Fibroblast of skin of left quadriceps (primary cell): ENCODE measurements around the gene NOTCH3.
A peak's percentile ranks its signal among the peaks of the same experiment; 100 is the strongest.

Experiments used
- DNase-seq, 2 experiments: peaks; one replicate each; pipeline ENCODE4 v3.0.0-alpha.2; 2013; ENCODE audit warnings: low read depth in 2 of 2

The NOTCH3 gene

GRCh38 chr19:15161028-15161984 lies 39.5 kb downstream of the NOTCH3 start:
- no peak for DNase-seq

DNA sequence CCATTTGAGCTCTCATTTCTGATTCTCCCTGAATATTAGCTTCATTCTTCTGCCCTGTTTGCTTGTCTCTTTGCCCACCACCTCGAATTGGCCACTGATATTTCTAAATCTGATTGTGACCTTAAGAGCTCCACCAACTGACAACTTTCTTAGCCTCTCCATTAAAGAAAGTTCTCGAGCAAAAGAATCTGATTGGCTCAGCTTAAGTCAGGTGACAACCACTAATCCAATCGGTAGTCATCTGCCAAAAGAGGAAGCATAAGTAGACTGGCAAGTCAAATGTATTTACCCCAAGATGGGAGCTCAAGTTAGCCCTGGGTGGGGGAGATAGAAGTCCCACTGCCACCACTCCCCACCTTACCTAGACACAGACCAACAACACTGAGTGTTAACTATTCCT lies 41.5 kb downstream of the NOTCH3 start:
- DNase-seq: no peak

DNA sequence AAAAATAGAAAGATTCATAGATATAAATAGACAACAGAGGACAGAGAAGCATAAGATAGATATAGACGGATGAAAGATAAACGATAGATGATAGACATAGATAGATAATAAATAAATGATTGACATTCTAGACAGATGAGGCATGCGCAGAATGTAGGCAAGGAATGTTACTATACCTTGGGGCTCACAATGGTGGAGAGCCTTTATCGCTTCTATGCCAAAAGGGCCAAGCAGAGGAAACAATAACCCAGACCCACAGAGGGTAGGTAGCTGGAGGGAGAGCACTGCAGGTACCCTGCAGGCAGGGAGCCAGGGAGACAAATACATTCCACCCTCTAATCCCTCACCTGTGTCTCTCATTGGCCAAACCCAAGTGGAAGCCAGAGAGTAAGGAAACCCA lies 44.4 kb downstream of the NOTCH3 start:
- no peak for DNase-seq

DNA sequence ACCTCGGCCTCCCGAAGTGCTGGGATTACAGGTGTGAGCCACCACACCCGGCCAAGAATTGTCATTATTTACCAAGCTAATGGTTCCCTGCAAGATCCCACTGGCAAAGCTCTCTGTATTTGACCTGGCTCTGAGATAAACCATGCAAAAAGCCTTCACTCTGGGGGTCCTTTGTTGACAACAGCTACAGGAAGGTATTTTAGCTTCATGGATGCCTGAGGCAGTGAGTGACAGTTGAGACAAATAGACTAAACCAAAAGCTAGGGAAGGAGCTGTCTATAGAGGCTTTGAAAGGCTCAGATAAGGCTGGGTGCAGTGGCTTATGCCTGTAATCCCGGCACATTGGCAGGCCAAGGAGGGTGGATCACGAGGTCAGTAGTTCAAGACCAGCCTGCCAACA lies 45.5 kb downstream of the NOTCH3 start:
- no peak for DNase-seq

DNA sequence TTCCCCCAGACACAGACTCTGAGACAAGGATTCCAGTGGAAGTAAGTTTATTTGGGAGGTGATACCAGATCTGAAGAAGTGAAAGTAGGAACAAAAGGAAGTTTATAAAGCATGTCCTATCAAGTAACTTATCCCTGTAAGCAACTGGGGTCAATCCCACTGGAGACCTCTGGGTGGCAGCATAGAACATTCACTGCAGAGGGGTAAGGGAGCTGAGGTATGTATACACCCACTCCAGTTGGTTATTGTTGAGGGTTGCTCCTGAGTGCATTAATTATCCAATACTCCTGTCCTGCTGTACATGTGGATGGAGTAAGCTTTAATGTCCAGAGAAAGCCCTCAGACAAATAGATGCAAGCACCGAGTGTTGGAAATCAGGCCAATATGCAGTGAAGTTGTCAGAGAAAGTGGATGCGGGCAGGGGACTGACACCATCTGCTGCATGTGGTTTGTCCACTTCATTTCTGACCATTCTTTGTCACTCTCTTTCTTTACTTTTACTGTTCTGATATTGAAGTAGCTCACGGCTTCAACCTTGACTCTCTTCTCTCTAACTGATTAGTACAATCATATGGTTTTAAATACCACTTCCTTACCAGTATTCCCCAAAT lies 46.7 kb downstream of the NOTCH3 start:
- no peak for DNase-seq

GRCh38 chr19:15149737-15150136 lies 51.1 kb downstream of the NOTCH3 start:
- no peak for DNase-seq

GRCh38 chr19:15147090-15147489 lies 53.7 kb downstream of the NOTCH3 start:
- DNase-seq: no peak

GRCh38 chr19:15144046-15144646 lies 56.6 kb downstream of the NOTCH3 start:
- DNase-seq: no peak

DNA sequence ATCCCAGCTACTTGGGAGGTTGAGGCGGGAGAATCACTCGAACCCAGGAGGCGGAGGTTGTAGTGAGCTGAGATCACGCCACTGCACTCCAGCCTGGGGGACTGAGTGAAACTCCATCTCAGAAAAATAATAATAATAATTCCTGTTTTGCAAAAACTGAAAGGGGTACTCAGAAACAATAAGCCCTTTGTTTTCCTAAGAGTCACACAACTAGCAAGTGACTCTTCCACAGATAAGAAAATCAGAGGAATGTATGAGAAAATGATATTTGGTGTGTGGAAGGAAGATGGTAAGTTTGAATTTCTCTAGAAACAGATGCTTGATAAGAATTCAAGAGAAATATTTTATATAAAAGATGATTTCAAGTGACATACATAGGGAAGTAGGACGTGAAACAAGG lies 58.5 kb downstream of the NOTCH3 start:
- no peak for DNase-seq

- DNase-seq: no peak
Measured at GRCh38 chr19:15141143-15141542, 59.7 kb downstream of the NOTCH3 start.

DNA sequence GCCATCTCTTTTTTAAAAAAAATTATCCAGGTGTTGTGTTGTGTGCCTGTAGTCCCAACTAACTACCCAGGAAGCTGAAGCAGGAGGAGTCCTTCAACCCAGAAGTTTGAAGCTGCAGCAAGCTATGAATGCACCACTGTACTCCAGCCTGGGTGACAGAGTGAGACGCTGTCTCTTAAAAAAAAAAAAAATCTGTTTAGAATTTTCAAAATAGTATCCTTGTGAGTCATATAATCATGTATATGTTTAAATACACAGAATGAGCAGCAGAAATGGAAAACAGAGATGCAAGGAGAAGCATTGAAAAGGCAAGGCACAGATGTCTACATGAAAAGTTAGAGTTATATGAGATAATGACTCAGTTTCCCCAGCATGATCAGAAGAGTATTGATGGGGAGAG lies 62.4 kb downstream of the NOTCH3 start:
- no peak for DNase-seq

- no peak for DNase-seq
Measured at GRCh38 chr19:15137777-15138176, 63.0 kb downstream of the NOTCH3 start.

DNA sequence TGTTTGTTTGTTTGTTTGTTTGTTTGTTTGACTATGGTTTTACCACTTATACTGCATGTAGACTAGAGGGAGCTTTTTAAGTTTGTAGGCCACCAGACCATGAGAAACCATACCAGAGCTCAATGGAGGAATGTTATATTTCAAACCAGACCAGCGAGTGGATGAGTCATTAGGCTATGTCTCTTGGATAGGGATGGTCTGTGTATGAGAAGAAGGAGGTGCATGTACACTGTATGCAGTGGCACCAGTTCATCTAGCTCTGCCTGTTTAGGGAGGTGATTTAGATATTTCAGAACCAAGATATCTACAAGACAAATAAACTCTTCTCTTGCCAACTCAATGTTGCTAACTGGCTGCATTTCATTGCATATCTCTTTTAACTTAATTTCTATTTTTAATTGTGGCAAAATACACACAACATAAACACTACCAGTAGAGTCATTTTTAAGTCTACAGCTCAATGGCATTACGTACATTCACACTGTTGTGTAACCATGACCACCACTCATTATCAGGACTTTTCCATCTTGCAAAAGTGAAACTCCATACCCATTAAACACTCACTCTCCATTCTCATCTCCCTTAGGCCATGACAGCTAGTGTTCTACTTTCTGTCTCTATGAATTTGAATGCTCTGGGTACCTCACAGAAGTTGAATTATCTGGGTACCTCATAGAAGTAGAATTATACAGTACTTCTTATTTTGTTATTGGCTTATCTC lies 64.4 kb downstream of the NOTCH3 start:
- DNase-seq: no peak

DNA sequence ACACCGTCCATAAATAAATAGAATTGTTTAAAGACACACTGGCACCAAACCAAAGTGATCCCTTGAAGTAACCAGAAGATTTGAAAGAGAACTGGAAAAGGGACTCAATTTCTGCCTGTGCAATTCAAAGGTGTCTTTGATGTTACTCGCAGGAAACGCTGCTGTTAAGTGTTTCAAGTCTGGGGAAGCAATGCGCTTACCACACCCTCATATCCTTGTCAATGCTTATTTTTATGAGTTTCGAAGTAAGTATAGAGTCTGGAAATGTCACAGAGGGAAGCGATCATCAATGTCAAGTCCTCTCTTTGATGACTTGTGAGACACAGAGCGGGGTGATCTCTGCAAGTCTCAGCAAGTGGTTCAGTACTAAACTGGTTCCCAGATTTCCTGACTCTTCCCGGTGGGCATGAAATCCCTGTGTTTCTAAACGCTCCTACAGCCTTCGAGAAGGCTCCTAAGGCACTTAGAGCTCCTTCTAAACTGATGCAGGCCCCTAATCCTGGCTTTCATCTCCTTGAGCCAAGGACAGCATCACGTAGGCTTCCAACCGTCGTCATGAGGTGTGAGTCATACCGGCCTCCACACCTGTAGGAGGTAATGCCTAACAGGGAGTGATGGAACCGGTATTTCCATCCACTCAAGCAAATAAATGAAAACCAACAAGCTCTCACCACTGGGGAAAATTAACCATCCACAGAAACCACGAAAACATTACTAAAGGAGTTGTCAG lies 70.8 kb downstream of the NOTCH3 start:
- no peak for DNase-seq

DNA sequence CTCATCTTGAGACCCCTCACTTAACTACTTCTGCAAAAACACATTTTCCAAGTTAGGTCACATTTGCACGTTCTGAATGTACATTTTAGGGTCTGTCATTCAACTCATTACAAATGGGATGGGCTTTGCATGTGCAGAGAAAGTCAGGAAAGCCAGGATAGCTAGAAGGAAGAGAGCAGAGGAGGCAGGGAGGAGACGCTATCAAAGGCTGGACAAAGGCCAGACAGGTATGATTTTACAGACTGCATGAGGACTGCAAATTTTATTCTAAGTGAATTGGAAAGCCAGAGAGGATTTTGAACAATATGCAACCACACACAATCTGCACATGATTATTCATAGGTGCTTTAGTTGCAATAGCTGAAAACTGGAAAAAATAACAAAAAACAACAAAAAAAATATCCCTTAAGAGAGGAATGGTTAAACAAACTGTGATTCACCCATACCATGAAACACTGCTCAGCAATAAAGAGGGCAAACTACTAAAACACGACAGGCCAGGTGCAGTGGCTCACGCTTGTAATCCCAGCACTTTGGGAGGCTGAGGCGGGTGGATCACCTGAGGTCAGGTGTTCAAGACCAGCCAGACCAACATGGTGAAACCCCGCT lies 72.5 kb downstream of the NOTCH3 start:
- no peak for DNase-seq

- DNase-seq: no peak
Measured at GRCh38 chr19:15126131-15126910, 74.5 kb downstream of the NOTCH3 start.

- peak; percentile 96 for DNase-seq
Measured at GRCh38 chr19:15125232-15126067, 75.3 kb downstream of the NOTCH3 start.

- DNase-seq: no peak
Measured at GRCh38 chr19:15124572-15125231, 76.1 kb downstream of the NOTCH3 start.

DNA sequence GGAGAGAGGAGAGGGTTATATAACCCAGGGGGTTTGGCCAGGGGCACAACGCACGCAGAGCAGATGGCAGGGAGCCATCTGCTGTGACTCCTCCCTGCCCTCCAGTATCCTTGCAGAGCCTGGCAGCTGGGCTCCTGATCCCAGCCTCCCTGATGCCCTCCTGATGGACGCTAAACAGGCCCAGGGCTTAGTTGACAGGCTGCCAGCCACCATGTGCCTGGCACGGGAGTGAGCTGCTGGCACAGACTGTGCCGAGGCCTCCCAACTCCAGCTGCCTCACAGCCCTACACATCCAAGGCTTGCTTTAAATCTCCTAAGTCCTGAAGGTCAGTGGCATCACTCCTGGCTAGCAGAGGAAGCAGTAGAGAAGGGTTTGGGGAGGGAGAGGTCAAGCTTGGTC lies 76.9 kb downstream of the NOTCH3 start:
- DNase-seq: no peak
